Suprapubic skin (tissue), 4 donors: ENCODE data around the gene IL7R. TPM values are rescaled to one million over a fixed set of nuclear protein-coding genes. Genes with fewer than 3 reads are reported as not detected.
A peak's percentile ranks its signal among the peaks of the same experiment; 100 is the strongest.

ENCODE experiments used
- DNase-seq, 2 donors: peaks; one replicate each; pipeline ENCODE4 v3.0.0-alpha.2; 2019; ENCODE audit warnings: low spot score in 2 of 2
- H3K27ac ChIP-seq: fragments of 200-600 bp; sonication (generic); one replicate; pipeline ENCODE4 v1.5.1; 2019
- H3K27me3 ChIP-seq: fragments of 200-600 bp; sonication (generic); one replicate; pipeline ENCODE4 v1.5.1; 2019
- H3K36me3 ChIP-seq: fragments of 200-600 bp; sonication (generic); one replicate; pipeline ENCODE4 v1.5.1; 2019
- H3K4me1 ChIP-seq: fragments of 200-600 bp; sonication (generic); one replicate; pipeline ENCODE4 v1.5.1; 2019
- H3K4me3 ChIP-seq: fragments of 200-600 bp; sonication (generic); one replicate; pipeline ENCODE4 v1.5.1; 2019; ENCODE audit warnings: mild to moderate bottlenecking
- H3K9me3 ChIP-seq: fragments of 200-600 bp; sonication (generic); one replicate; pipeline ENCODE4 v1.5.1; 2019
- EP300 ChIP-seq: sonication (generic); formaldehyde crosslinking; IDR thresholded peaks from one replicate; pipeline ENCODE4 v1.6.1; 2017; ENCODE audit warnings: antibody characterized with exemption
- POLR2A ChIP-seq, 2 donors: fragments of 450-650 bp; IDR thresholded peaks; one replicate each; pipeline ENCODE4 v1.6.1; 2017; ENCODE audit warnings: antibody characterized with exemption in 2 of 2, mild to moderate bottlenecking in 2 of 2, moderate library complexity in 2 of 2
- POLR2AphosphoS5 ChIP-seq, 3 donors: sonication (generic); formaldehyde crosslinking; IDR thresholded peaks; one replicate each; pipeline ENCODE4 v1.6.1; 2017; ENCODE audit warnings: antibody characterized with exemption in 3 of 3
- WGBS: methylation state at CpG from one replicate; pipeline ENCODE4 v1.1.5; 2018; 5-methylcytosine and 5-hydroxymethylcytosine counted together
- total RNA-seq, 4 donors: library from RNA; depleted of rRNA; stranded (reverse); fragments of >200 nt; gene quantifications; one replicate each; pipeline ENCODE4 v1.1.0, GENCODE V29; 2016
- TF ChIP-seq, protein P1 (sequence below), 2 donors: fragments of 200-600 bp in 1 of 2; fragments of 450-650 bp in 1 of 2; sonication (generic) in 1 of 2; IDR thresholded peaks; one replicate each; pipeline ENCODE4 v1.5.1; 2016 to 2019; ENCODE audit warnings: antibody characterized with exemption in 2 of 2, mild to moderate bottlenecking in 1 of 2, moderate library complexity in 1 of 2

The IL7R gene
- total RNA-seq, 4 donors from 2014 or later: 0.73 to 7.1 (median 4.2) TPM

DNA sequence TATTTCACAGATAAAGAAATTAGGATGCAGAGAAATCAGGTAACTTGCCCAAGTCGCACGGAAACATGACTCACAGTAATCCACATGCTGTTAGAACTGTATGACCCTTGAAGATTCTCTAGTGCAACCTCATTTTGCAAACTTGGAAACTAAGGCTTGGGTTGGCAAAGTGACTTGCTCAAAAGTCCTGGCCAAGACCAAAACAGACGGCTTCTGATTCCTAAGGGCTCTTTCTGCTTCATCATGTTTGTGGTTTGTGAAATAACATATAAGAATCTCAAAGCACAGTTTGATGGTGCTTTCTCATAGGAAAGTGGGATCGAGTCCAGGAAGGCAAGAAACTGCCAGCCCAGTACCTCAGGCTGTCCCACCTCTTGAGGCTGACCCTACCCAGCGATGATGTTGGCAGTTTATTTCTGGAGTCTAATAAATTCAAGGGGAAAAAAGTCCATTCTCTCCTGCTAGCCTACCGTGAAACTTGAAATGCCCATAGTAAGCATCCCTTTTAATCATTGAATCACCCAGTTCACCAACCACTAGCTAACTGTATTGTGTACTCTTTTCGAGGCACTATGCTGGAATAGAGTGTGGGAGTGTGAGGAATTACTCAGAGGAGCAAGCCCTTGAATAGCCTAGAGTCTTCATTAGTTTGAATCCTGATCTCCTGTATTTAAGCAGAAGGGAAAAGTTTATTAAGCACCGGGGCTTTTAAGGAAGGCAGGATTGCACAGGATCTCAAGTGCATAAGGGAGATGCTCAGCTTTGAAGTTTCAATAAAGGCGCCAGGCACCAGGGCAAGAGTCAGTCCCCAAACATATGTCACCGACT is 67.6 kb downstream of the IL7R start:
- peaks cover 39% of the 10 kb centered on the region for H3K27me3 ChIP-seq
- H3K4me3 ChIP-seq: no peak overlapping the region
- H3K36me3 ChIP-seq: no peaks in the 10 kb centered on the region
- TF ChIP-seq POLR2A (IDR thresholded peaks at IDR 0.05) (no peak), EP300 (no peak), POLR2AphosphoS5 (IDR thresholded peaks at IDR 0.05) (no peak)
- TF ChIP-seq, protein P1, sequence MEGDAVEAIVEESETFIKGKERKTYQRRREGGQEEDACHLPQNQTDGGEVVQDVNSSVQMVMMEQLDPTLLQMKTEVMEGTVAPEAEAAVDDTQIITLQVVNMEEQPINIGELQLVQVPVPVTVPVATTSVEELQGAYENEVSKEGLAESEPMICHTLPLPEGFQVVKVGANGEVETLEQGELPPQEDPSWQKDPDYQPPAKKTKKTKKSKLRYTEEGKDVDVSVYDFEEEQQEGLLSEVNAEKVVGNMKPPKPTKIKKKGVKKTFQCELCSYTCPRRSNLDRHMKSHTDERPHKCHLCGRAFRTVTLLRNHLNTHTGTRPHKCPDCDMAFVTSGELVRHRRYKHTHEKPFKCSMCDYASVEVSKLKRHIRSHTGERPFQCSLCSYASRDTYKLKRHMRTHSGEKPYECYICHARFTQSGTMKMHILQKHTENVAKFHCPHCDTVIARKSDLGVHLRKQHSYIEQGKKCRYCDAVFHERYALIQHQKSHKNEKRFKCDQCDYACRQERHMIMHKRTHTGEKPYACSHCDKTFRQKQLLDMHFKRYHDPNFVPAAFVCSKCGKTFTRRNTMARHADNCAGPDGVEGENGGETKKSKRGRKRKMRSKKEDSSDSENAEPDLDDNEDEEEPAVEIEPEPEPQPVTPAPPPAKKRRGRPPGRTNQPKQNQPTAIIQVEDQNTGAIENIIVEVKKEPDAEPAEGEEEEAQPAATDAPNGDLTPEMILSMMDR (IDR thresholded peaks at IDR 0.05): no peak
- peaks cover 12% of the 10 kb centered on the region for H3K4me1 ChIP-seq
- no peak overlapping the region for H3K27ac ChIP-seq
- DNase-seq: no peak
- no peaks in the 10 kb centered on the region for H3K9me3 ChIP-seq
- WGBS: 37% methylated on average over 10 of the region's 10 CpGs

DNA sequence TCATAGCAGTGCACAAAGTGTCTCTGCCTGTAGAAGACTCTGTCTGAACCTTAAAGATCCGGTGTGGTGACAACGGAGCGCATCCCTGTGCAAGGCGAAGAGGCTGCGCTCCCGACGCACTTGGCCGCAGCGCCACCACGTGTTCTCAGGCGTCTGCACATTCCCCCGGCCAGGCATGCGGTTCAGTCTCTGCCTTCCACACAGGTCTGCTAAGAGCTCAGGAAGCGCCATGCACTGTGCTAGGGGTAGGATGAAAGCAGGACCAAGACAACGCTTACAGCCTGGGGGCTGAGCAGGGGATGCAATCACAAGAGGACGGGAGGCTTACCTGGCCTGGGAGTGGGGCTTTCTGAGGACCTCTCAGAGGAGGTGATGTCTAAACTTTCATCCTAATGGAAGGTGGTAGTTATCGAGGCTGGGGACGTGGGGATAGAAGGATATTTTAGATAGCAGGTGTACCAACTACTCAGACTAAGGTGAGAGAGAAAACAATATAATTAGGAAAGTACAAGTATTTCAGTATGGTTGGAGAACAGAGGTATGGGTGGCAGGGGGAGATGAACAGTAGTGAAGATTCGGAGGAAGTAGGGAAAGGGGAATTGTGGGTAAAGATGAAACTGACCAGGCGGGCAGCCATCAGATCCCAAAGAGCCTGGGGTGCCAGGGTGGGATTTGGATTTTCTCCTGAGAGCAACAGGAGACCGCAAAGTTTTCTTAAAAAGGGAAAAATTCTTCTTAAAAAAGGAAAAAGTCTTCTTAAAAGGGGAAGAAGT is 68.4 kb downstream of the IL7R start:
- no peak for TF ChIP-seq POLR2AphosphoS5 (IDR thresholded peaks at IDR 0.05)
- TF ChIP-seq, protein P1 (IDR thresholded peaks at IDR 0.05): peak; percentile 23 to 68
- H3K27me3 ChIP-seq: peaks cover 39% of the 10 kb centered on the region
- H3K4me3 ChIP-seq: no peak overlapping the region
- no peak overlapping the region for H3K27ac ChIP-seq
- 16% methylated on average over 14 of the region's 21 CpGs for WGBS
- H3K9me3 ChIP-seq: no peaks in the 10 kb centered on the region
- no peaks in the 10 kb centered on the region for H3K36me3 ChIP-seq
- peaks cover 12% of the 10 kb centered on the region for H3K4me1 ChIP-seq
- peak; percentile 69 to 84 for DNase-seq

DNA sequence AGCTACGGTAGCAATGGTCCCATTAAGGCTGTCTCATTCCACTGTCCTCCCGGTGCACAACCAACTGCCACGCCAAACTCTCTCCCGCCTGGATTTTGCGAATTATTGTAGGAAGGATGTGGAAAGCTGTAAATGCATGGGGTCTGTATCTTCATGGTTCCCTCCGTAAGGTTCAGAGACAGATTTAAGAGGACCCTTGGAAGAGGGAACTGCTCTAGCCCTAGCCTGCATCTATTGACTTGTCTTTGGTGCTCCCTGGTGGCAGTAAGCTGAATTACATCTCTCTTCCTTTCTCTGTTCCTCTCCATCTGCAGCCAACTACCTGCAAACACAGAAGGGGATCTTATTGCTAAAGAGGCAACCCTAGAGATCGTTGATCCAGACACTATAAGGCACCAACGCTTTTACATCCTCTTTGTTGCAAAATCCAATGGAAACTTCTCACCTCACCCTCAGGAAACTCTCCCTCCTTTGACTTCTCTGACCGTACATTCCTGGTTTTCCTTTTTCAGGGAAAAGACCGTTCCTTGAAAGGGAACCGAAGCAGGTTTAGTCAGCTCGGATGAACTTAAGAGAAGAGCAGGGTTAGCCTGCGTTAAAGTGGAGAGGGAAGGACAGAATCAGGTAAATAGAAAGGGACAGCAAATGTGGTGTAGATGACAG is 69.8 kb downstream of the IL7R start:
- H3K27ac ChIP-seq: no peak overlapping the region

More for the DNA sequence above, 69.8 kb downstream of the IL7R start:
- H3K9me3 ChIP-seq: no peaks in the 10 kb centered on the region
- H3K4me3 ChIP-seq: no peak overlapping the region
- no peak for TF ChIP-seq EP300
- TF ChIP-seq, protein P1 (IDR thresholded peaks at IDR 0.05): peak; percentile 73 to 77
- H3K27me3 ChIP-seq: peaks cover 39% of the 10 kb centered on the region
- DNase-seq: no peak
- H3K4me1 ChIP-seq: peaks cover 12% of the 10 kb centered on the region
- no peaks in the 10 kb centered on the region for H3K36me3 ChIP-seq
- 32% methylated on average over 13 of the region's 13 CpGs for WGBS

Other genes with a start within 250 kb of the IL7R start
- gene SPEF2, start 239.0 kb upstream of the IL7R start, total RNA-seq: 1 to 10 TPM; 1.7 to 10.0 (median 2.2) TPM
- gene CAPSL, start 81.7 kb downstream of the IL7R start, total RNA-seq: not detected
- under 1 TPM in 2 of 4 donors, not detected in 2; 0.13 to 0.19 TPM for gene UGT3A1, start 134.5 kb downstream of the IL7R start, total RNA-seq
- 10 to 100 TPM in 1 of 4 donors, 1 to 10 TPM in 2, not detected in 1; 5.7 to 17.8 (median 7.8) TPM for gene UGT3A2, start 210.0 kb downstream of the IL7R start, total RNA-seq